Purkinje cell (primary cell): ENCODE data around the gene SNX12. TPM values are rescaled to one million over a fixed set of nuclear protein-coding genes. Genes with fewer than 3 reads are reported as not detected.

Experiments used
- polyA plus RNA-seq: library from polyadenylated mRNA; unstranded; fragments of >200 nt; fragmentation: Nextera tagmentation; gene quantifications from 2 replicates; pipeline ENCODE4 v1.2.1, GENCODE V29; 2014

The SNX12 gene
- 22.0 and 41.6 TPM in 2 replicates for polyA plus RNA-seq

GRCh38 chrX:71068044-71068918 lies at the start of gene SNX12:
TSS of gene SNX12 (minus strand) at chrX:71068334. CDS start at chrX:71068306, 28 bp downstream.

GRCh38 chrX:71111141-71111843 lies 43.2 kb upstream of the SNX12 start, which contains the start of gene IL2RG:
TSS of gene IL2RG (minus strand) at chrX:71111577. CDS start at chrX:71111539, 38 bp downstream.

GRCh38 chrX:71106427-71106826 lies 38.3 kb upstream of the SNX12 start, which contains the start of gene CXorf65:
TSS of gene CXorf65 (minus strand) at chrX:71106740. CDS start at chrX:71106556, 184 bp downstream.

GRCh38 chrX:71095555-71095980 lies 27.4 kb upstream of the SNX12 start, which contains the start of gene FOXO4:
TSS of gene FOXO4 (plus strand) at chrX:71095851. CDS start at chrX:71096529, 678 bp downstream.

Other genes with a start within 250 kb of the SNX12 start
- not detected in 2 replicates for gene TEX11, start 159.6 kb downstream of the SNX12 start, polyA plus RNA-seq
- gene SLC7A3, start 137.2 kb downstream of the SNX12 start, polyA plus RNA-seq, result not detected in 2 replicates
- gene FOXO4, start 27.5 kb upstream of the SNX12 start, polyA plus RNA-seq, result not detected in 2 replicates
- not detected in 2 replicates for gene CXorf65, start 38.4 kb upstream of the SNX12 start, polyA plus RNA-seq
- not detected in 2 replicates for gene IL2RG, start 43.2 kb upstream of the SNX12 start, polyA plus RNA-seq
- gene MED12, start 50.3 kb upstream of the SNX12 start, polyA plus RNA-seq, result 0.77 and 1.0 TPM in 2 replicates
- 16.1 and 16.4 TPM in 2 replicates for gene NLGN3, start 76.5 kb upstream of the SNX12 start, polyA plus RNA-seq
- 1.0 TPM in 1 of 2 replicates, not detected in the other for gene GJB1, start 154.9 kb upstream of the SNX12 start, polyA plus RNA-seq
- gene ZMYM3, start 185.8 kb upstream of the SNX12 start, polyA plus RNA-seq, result 4.8 and 5.6 TPM in 2 replicates
- 68.0 and 71.7 TPM in 2 replicates for gene NONO, start 215.3 kb upstream of the SNX12 start, polyA plus RNA-seq
- not detected in 2 replicates for gene ITGB1BP2, start 233.4 kb upstream of the SNX12 start, polyA plus RNA-seq